Effector memory CD4-positive, alpha-beta T cell (primary cell): ENCODE measurements around the gene RGS8.

Experiments used
- DNase-seq, 3 donors: peaks; one replicate each; pipeline ENCODE4 v3.0.0-alpha.2; 2020
- H3K27ac ChIP-seq: 2 replicates; pipeline ENCODE4 v1.7.0; 2013; ENCODE audit warnings: mild to moderate bottlenecking, low read length, moderate library complexity; ENCODE audit not compliant: insufficient read depth, poor library complexity, severe bottlenecking
- H3K27me3 ChIP-seq: replicated peaks from 2 replicates; pipeline ENCODE4 v1.7.0; 2013; ENCODE audit warnings: mild to moderate bottlenecking, low read length; ENCODE audit not compliant: insufficient read depth, control insufficient read depth, poor library complexity, severe bottlenecking
- H3K36me3 ChIP-seq: 2 replicates; pipeline ENCODE4 v1.7.0; 2013; ENCODE audit warnings: mild to moderate bottlenecking, low read length, moderate library complexity; ENCODE audit not compliant: control insufficient read depth, insufficient read depth
- H3K4me1 ChIP-seq: 2 replicates; pipeline ENCODE4 v1.7.0; 2013; ENCODE audit warnings: low read length, mild to moderate bottlenecking; ENCODE audit not compliant: control insufficient read depth, insufficient read depth, poor library complexity, severe bottlenecking
- H3K4me3 ChIP-seq: 2 replicates; pipeline ENCODE4 v1.7.0; 2013; ENCODE audit warnings: low read length, low read depth, mild to moderate bottlenecking; ENCODE audit not compliant: insufficient read depth, poor library complexity, severe bottlenecking
- H3K9me3 ChIP-seq: 2 replicates; pipeline ENCODE4 v1.7.0; 2013; ENCODE audit warnings: mild to moderate bottlenecking, low read length, moderate library complexity; ENCODE audit not compliant: control insufficient read depth

RGS8 gene

DNA sequence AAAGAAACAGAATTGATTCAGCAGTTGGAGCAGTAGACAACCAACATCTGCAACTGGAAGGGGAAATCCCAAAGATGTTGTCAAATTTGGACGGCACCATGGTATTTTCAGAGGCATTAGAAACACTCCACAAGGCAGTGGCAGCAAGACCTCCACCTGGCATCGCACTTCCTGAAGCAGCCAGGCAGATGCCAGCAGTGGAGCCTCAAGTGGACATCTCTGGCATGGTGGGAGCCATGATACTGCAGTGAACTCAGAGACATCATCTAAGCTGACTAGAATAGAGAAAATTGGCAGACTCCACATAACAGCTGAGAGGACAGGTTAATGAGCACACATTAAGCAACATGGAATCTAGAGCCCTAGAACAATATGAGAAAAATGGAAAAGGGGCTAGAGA is 33.9 kb upstream of the RGS8 start:
- H3K27me3 ChIP-seq = no peaks in the 10 kb centered on the region
- H3K27ac ChIP-seq = no peak overlapping the region
- peaks cover 9% of the 10 kb centered on the region for H3K4me1 ChIP-seq
- no peak overlapping the region for H3K4me3 ChIP-seq
- no peaks in the 10 kb centered on the region for H3K9me3 ChIP-seq
- H3K36me3 ChIP-seq = no peaks in the 10 kb centered on the region
- DNase-seq = no peak

DNA sequence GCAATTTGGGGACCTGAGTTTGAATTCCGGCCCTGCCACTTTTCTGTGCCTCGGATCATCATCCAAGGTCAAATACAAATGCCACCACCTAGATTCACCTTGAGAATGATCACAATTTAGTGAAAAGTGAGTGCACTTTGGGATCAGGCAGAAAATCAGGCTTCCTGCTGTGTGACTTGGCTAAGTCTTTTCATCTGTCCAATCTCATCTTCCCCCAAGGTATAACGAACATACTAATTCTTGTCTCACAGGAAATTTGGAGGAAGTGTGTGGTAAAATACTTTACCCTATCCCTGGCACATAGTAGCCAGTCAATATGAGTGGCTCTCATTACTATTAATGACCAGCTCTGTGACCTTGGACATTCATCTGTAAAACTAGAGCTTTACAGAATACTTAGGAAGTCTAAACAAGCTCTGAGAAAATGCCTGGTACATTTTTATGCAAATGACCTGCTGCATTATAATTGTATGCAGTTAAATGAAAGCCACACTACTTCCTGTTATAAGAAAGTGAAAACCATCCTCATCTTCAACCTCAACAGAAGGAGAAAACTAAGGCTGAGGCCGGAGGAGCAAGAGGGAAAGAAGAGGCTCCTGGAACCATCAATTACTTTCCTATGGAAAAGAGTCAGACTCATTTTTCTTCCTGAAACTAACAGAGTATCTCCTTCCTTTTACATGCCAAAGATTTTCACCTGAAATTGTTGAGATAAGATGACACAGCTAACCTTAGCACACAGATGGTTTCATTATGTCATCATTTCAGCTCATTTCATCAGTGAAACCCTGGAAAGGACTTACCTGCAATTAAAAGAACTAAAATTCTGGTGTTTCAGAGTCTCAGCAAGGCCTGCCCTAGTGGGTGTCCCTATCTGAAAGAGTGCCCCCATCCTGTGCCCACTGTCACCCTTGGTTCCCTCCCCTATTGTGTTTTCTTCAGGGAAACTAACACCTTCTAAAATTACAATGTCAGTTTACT is 32.6 kb upstream of the RGS8 start:
- H3K9me3 ChIP-seq = no peaks in the 10 kb centered on the region
- no peaks in the 10 kb centered on the region for H3K27me3 ChIP-seq
- peaks cover 9% of the 10 kb centered on the region for H3K4me1 ChIP-seq
- no peak for DNase-seq
- no peaks in the 10 kb centered on the region for H3K36me3 ChIP-seq
- no peak overlapping the region for H3K27ac ChIP-seq
- no peak overlapping the region for H3K4me3 ChIP-seq

GRCh38 chr1:182715531-182715930 is 31.1 kb upstream of the RGS8 start:
- Histone ChIP-seq H3K4me3 (no peak overlapping the region), H3K36me3 (no peaks in the 10 kb centered on the region), H3K4me1 (peaks cover 9% of the 10 kb centered on the region), H3K27ac (no peak overlapping the region), H3K9me3 (no peaks in the 10 kb centered on the region), H3K27me3 (no peaks in the 10 kb centered on the region)
- no peak for DNase-seq

DNA sequence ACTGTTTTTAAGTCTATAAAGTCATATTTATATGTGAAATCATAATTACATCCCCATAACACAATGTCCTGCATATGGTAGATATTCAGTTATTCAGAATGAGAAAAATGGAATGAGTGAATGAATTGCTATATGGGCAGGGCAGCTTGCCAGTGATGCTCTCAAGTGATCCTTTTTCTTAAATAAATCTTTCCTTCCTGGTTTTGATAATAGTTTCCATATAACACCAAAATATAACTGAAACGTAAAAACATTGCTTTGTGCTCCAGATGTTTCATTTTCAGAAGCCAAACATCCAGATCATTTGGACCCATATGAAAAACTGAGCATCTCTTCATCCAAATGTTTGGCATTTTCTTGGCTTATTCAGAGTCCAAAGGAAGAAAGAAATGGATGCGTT is 30.2 kb upstream of the RGS8 start:
- Histone ChIP-seq H3K27ac (no peak overlapping the region), H3K27me3 (no peaks in the 10 kb centered on the region), H3K36me3 (no peaks in the 10 kb centered on the region), H3K4me1 (peaks cover 9% of the 10 kb centered on the region), H3K9me3 (no peaks in the 10 kb centered on the region), H3K4me3 (no peak overlapping the region)
- no peak for DNase-seq

DNA sequence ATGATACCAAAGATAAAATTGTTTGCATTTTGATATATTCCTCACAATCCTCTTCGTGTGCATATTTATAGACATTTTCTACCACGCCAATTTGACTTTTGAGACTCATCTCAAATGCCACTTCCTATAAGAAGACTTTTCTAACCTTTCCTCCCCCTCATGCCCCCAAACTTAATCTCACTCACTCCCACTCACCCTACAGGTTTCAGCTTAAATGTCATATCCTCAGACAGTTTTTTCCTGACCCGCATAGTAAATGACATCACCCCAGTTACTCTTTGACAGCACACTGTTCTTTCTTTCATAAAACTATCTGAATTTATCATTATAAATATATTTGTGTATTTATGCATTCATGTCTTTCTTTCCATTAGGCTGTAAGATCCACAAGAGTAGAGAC is 29.6 kb upstream of the RGS8 start:
- no peak overlapping the region for H3K27ac ChIP-seq
- H3K27me3 ChIP-seq = no peaks in the 10 kb centered on the region
- H3K4me1 ChIP-seq = peaks cover 9% of the 10 kb centered on the region
- H3K9me3 ChIP-seq = no peaks in the 10 kb centered on the region
- DNase-seq = no peak
- no peaks in the 10 kb centered on the region for H3K36me3 ChIP-seq
- H3K4me3 ChIP-seq = no peak overlapping the region

DNA sequence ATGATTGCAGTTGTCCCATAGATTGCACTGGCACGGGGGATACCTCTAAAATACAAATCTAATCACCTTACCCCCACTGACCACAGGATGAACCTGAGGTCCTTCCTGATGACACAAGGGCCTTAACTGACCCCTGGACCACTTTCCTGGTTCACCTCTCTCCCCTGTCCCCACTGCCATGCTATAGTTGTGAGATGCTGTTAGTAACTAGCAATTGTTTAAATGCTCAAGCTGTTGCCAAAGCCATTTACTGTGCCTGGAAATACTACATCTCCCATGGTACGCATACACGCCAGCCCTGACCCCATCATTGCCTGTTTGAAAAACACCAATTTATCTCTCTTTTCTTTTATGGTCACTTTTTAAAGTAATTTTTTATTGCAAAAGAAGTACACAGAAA is 29.1 kb upstream of the RGS8 start:
- no peaks in the 10 kb centered on the region for H3K36me3 ChIP-seq

DNA sequence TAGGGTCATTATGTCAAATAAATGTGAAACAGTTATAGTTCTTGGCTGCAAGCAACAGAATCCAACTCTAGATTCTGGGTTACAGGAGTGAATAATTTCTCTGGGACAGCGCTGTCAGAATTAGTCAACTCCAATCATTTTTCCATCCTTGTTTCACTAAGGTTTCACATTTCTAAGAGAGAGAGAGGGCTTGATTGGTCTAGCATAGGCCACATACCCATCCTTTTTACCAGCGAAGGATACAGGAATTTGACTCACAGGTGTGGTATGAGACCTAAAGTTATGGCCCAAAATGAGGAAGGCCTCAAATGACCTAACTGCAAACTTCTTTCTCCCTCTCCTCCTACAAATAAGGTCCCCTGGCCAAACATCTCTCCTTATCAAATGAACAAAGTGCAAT is 25.5 kb upstream of the RGS8 start:
- Histone ChIP-seq H3K4me3 (no peak overlapping the region), H3K9me3 (no peaks in the 10 kb centered on the region), H3K36me3 (no peaks in the 10 kb centered on the region), H3K4me1 (no peaks in the 10 kb centered on the region), H3K27me3 (no peaks in the 10 kb centered on the region), H3K27ac (no peak overlapping the region)
- DNase-seq = no peak

More for the DNA sequence above, 29.1 kb upstream of the RGS8 start:
- Histone ChIP-seq H3K27me3 (no peaks in the 10 kb centered on the region), H3K4me3 (no peak overlapping the region), H3K9me3 (no peaks in the 10 kb centered on the region), H3K27ac (no peak overlapping the region), H3K4me1 (peaks cover 9% of the 10 kb centered on the region)
- DNase-seq = no peak

GRCh38 chr1:182709225-182709764 is 24.9 kb upstream of the RGS8 start:
- H3K4me1 ChIP-seq = no peaks in the 10 kb centered on the region
- H3K27me3 ChIP-seq = no peaks in the 10 kb centered on the region
- DNase-seq = no peak
- no peak overlapping the region for H3K27ac ChIP-seq
- no peaks in the 10 kb centered on the region for H3K36me3 ChIP-seq
- no peaks in the 10 kb centered on the region for H3K9me3 ChIP-seq
- no peak overlapping the region for H3K4me3 ChIP-seq

DNA sequence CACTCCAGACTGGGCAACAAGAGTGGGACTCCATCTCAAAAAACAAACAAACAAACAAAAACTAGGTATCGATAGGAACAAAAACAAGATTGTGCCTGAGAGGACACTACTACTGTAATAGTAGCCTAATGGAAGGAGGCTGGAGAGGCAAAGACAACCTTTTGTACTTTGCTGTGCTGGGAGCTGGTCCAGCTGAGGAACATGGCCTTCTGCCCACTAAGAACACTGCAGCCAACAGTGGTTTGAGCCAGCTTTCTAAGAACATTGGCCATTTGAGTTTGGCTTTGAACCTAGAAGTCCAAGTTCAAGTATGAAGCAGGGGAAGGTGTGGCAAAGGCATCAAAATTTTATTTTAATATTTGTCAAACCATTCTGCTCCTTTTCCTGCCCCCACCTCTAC is 22.7 kb upstream of the RGS8 start:
- no peak overlapping the region for H3K4me3 ChIP-seq
- H3K27me3 ChIP-seq = no peaks in the 10 kb centered on the region
- no peak for DNase-seq
- H3K4me1 ChIP-seq = no peaks in the 10 kb centered on the region
- no peaks in the 10 kb centered on the region for H3K36me3 ChIP-seq
- no peaks in the 10 kb centered on the region for H3K9me3 ChIP-seq
- no peak overlapping the region for H3K27ac ChIP-seq

DNA sequence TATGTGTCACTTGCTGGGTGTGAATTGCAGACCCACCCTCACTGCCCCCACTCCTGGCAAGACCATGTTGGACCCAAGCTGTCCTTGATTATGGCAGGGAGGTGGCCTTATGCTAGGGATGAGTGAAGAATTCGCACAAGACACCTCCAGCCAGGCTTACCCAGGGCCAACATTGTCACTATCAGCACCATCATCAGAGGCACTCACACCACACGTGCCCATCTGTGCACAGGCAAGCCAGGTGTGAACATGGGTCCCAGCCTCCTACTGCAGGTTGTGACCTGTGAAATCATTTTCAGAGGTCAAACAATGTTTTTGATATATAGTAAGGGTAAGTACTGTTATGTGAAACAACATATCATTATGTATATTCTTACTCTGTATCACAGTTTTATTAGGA is 20.3 kb upstream of the RGS8 start:
- DNase-seq = no peak
- Histone ChIP-seq H3K27ac (no peak overlapping the region), H3K4me1 (no peaks in the 10 kb centered on the region), H3K4me3 (no peak overlapping the region), H3K9me3 (no peaks in the 10 kb centered on the region), H3K36me3 (no peaks in the 10 kb centered on the region), H3K27me3 (no peaks in the 10 kb centered on the region)
